ENCODE measurements around the gene AQR. TPM values are rescaled to one million over a fixed set of nuclear protein-coding genes. Genes with fewer than 3 reads are reported as not detected.

The AQR gene
- total and polyA plus RNA-seq, 2 of the 4 experiments (the other 2 are of a cell fraction), result 17.9 to 29.6 TPM

- Histone ChIP-seq H3K27me3 (ENCODE audit: control insufficient read depth, insufficient read depth, low read length) (no peaks in the 10 kb centered on the region), H2BK15ac (ENCODE audit: low read depth, low read length) (no peak overlapping the region), H3K4me2 (ENCODE audit: low read depth, low read length) (no peak overlapping the region), H3K9me1 (ENCODE audit: insufficient read depth, low read length) (peaks cover 2% of the 10 kb centered on the region; the same call in 1 of the 2 replicates), H3K79me1 (ENCODE audit: low read depth in 1 of 2, low read length in 2 of 2) (no peaks in the 10 kb centered on the region), H3K9me3 (ENCODE audit: control insufficient read depth, insufficient read depth, low read length) (no peaks in the 10 kb centered on the region), H4K20me1 (ENCODE audit: insufficient read depth, low read length) (no peaks in the 10 kb centered on the region), H3K56ac (ENCODE audit: extremely low read depth, insufficient read depth, low read length) (no peak overlapping the region), H2BK120ac (ENCODE audit: low read depth, low read length) (no peak overlapping the region), H3K18ac (ENCODE audit: low read depth, low read length) (no peak overlapping the region), H3K4me1 (ENCODE audit: control insufficient read depth, insufficient read depth, low read length) (0 out of 2 replicates have a peak, but pooled peaks cover 2% of the 10 kb centered on the region), H2BK20ac (ENCODE audit: low read depth, low read length) (no peak overlapping the region), H2AK5ac (ENCODE audit: low read depth, low read length) (no peak overlapping the region), H4K91ac (ENCODE audit: insufficient read depth, low read depth, low read length) (no peak overlapping the region), H4K5ac (ENCODE audit: low read depth, low read length) (no peak overlapping the region), H3K23ac (ENCODE audit: low read depth, low read length) (no peak overlapping the region), H3K14ac (replicated peaks; ENCODE audit: low read depth, low read length) (no peak overlapping the region), H2AK9ac (replicated peaks; ENCODE audit: low read depth, low read length, poor library complexity) (no peak overlapping the region), H2BK5ac (ENCODE audit: low read depth, low read length, poor library complexity, severe bottlenecking) (peak overlapping the region; percentile 26), H3K27ac (ENCODE audit: insufficient read depth, low read length) (no peak overlapping the region), H2AFZ (replicated peaks; ENCODE audit: low read length, poor library complexity) (no peak overlapping the region), H3K9ac (ENCODE audit: low read depth, low read length) (no peak overlapping the region), H3K4me3 (ENCODE audit: insufficient read depth, low read depth, low read length) (no peak overlapping the region), H3K36me3 (ENCODE audit: control insufficient read depth, insufficient read depth, low read length) (peaks cover 21% of the 10 kb centered on the region), H3K4ac (ENCODE audit: low read depth, low read length) (no peak overlapping the region), H4K8ac (ENCODE audit: low read depth in 2 of 2, low read length in 2 of 2) (no peak overlapping the region)
- dilution Hi-C loops (cut with HindIII; ENCODE audit: low sequenced_read_pairs, unreplicated experiment), result no loop called here
- in situ Hi-C loops (cut with MboI; ENCODE audit: low sequenced_read_pairs), result no loop called here
- CTCF ChIA-PET, result no interaction called here
- BruUV-seq (replicated peaks), result no TSS peak
- intact Hi-C loops (cut with micrococcal nuclease), result no loop called here
- DNase-seq (no peak), ATAC-seq (ENCODE audit: low read depth) (no peak; the same call in 1 of the 2 replicates)
- no peak for TF ChIP-seq FOS (IDR thresholded peaks at IDR 0.05; ENCODE audit: low read depth, low read length)
- no peak for TF ChIP-seq BHLHE40 (IDR thresholded peaks at IDR 0.05; ENCODE audit: low read depth, low read length)
- TF ChIP-seq RFX5 (IDR thresholded peaks at IDR 0.05; ENCODE audit: low read depth, low read length), result no peak
- TF ChIP-seq MAFK (IDR thresholded peaks at IDR 0.05; ENCODE audit: low read depth, low read length), result no peak
- no peak for TF ChIP-seq NFE2L2 (IDR thresholded peaks at IDR 0.05; ENCODE audit: low read depth, low read length)
- TF ChIP-seq CEBPB (IDR thresholded peaks at IDR 0.05; ENCODE audit: low read depth, low read length), result no peak
- no peak for TF ChIP-seq CTCF (conservative IDR thresholded peaks at IDR 0.05; ENCODE audit: low read depth, low read length)
- TF ChIP-seq, protein P1, sequence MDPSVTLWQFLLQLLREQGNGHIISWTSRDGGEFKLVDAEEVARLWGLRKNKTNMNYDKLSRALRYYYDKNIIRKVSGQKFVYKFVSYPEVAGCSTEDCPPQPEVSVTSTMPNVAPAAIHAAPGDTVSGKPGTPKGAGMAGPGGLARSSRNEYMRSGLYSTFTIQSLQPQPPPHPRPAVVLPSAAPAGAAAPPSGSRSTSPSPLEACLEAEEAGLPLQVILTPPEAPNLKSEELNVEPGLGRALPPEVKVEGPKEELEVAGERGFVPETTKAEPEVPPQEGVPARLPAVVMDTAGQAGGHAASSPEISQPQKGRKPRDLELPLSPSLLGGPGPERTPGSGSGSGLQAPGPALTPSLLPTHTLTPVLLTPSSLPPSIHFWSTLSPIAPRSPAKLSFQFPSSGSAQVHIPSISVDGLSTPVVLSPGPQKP (IDR thresholded peaks at IDR 0.05; ENCODE audit: borderline replicate concordance, low read depth, low read length), result no peak
- no peak for TF ChIP-seq MXI1 (IDR thresholded peaks at IDR 0.05; ENCODE audit: borderline replicate concordance, low read depth, low read length)
- no peak for TF ChIP-seq POLR2A (IDR thresholded peaks at IDR 0.05; ENCODE audit: low read depth, low read length)
- TF ChIP-seq CHD1 (IDR thresholded peaks at IDR 0.05; ENCODE audit: low read depth, low read length), result no peak
- no peak for TF ChIP-seq RAD21 (IDR thresholded peaks at IDR 0.05; ENCODE audit: low read length)
- TF ChIP-seq RCOR1 (IDR thresholded peaks at IDR 0.05; ENCODE audit: insufficient replicate concordance, low read length), result no peak
- no peak for TF ChIP-seq SMC3 (IDR thresholded peaks at IDR 0.05; ENCODE audit: low read depth, low read length)
- TF ChIP-seq MAZ (IDR thresholded peaks at IDR 0.05; ENCODE audit: borderline replicate concordance, low read depth, low read length), result no peak
- TF ChIP-seq, protein P2, sequence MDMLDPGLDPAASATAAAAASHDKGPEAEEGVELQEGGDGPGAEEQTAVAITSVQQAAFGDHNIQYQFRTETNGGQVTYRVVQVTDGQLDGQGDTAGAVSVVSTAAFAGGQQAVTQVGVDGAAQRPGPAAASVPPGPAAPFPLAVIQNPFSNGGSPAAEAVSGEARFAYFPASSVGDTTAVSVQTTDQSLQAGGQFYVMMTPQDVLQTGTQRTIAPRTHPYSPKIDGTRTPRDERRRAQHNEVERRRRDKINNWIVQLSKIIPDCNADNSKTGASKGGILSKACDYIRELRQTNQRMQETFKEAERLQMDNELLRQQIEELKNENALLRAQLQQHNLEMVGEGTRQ (IDR thresholded peaks at IDR 0.05; ENCODE audit: low read depth, low read length), result no peak
- POLR2A ChIA-PET (ENCODE audit: unreplicated experiment), result no interaction called here
- no CpG with 5 or more reads among the region's 2 CpGs for WGBS, 2 experiments (ENCODE audit: extremely low coverage in 2 of 2, insufficient read length in 1 of 2)
Measured at GRCh38 chr15:34914317-34914716, 55.2 kb downstream of the AQR start.

Measured in IMR-90 (cell line).